ENCODE data around the gene PARK7.

PARK7 gene

DNA sequence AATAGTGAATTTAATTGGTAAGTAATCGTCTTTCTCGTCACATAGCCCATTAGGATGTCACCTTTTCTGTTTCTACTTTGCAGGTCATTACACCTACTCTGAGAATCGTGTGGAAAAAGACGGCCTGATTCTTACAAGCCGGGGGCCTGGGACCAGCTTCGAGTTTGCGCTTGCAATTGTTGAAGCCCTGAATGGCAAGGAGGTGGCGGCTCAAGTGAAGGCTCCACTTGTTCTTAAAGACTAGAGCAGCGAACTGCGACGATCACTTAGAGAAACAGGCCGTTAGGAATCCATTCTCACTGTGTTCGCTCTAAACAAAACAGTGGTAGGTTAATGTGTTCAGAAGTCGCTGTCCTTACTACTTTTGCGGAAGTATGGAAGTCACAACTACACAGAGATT is 23.3 kb downstream of the PARK7 start:
- DNase-seq (ENCODE audit: low read depth, low spot score): no peak

- no peak for DNase-seq (ENCODE audit: low read depth, low spot score)
Observed at GRCh38 chr1:7985851-7986612, 24.5 kb downstream of the PARK7 start.

DNA sequence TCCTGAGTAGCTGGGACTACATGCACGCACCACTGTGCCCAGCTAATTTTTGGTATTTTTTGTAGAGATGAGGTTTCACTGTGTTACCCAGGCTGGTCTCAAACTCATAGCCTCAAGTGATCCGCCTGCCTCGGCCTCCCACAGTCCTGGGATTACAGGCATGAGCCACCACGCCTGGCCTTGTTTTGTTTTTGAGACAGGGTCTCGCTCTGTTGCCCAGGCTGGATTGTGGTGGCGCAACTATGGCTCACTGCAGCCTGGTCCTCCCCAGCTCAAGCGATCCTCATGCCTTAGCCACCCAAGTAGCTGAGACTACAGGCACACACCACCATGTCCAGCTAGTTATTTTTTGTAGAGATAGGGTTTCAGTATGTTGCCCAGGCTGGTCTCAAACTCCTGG is 26.0 kb downstream of the PARK7 start:
- no peak for DNase-seq (ENCODE audit: low read depth, low spot score)

GRCh38 chr1:7988576-7988975 is 27.1 kb downstream of the PARK7 start:
- no peak for DNase-seq (ENCODE audit: low read depth, low spot score)

DNA sequence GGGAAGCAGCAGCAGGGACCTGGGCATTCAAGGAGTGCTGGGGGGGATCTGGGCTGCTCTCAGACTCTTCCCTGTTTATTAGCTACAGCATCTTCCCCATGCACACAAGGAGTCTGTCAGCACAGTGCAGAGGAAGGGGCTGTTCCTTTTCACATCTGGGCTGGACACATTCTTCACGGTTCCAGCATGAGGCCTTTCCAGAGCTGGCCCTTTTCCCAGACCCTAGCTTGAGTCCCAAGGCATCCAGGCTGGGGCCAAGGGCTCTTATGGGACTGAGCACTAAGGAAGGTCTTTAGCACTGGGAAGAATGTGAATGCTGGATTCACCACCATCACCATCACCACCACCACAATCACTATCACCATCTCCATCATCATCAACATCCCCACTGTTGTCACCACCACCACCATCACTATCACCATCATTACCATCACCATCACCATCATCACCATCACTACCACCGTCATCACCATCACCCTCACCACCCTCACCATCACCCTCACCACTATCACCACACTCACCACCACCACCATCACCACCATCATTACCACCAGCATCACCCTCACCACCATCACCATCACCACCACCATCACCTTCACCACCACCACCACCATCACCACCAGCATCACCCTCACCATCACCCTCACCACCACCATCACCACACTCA is 28.4 kb downstream of the PARK7 start:
- DNase-seq (ENCODE audit: low read depth, low spot score): no peak

DNA sequence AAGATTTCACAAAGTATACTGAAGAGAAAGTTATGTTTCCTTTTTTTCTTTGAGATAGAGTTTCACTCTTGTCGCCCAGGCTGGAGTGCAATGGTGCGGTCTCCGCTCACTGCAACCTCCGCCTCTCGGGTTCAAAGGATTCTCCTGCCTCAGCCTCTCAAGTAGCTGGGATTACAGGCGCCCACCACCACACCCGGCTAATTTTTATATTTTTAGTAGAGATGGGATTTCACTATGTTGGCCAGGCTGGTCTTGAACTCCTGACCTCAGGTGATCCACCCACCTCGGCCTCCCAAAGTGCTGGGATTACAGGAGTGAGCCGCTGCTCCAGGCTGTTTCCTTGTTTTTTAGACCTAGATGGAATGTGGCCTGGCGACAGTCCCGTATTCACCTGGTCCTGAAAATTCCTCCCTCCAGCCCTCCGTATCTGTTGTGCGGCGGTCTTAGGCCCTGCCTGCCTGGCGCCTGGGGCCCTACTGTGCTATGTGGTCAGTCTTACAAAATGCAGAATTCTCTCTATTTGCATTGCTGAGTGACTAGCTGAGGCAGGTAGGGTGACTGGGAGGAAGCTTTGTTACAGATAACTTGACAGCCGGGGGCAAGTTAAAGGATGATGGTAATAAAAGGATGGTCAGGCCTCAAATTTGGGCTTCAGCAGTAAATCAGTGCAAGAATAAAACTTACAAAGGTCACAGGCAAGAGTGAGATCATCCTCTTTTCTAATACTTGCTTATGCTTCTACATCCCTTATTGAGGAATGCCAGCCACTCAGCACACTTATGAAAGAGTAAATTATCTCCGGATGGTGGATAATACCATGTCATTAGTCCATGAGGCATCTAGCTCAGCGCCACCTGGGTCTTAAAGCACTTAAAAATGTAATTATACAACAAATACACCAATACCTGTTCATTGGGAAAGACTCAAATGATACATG is 30.3 kb downstream of the PARK7 start:
- peak; percentile 93 for DNase-seq (ENCODE audit: low read depth, low spot score)

- DNase-seq (ENCODE audit: low read depth, low spot score): no peak
Observed at GRCh38 chr1:7992885-7993284, 31.4 kb downstream of the PARK7 start.

DNA sequence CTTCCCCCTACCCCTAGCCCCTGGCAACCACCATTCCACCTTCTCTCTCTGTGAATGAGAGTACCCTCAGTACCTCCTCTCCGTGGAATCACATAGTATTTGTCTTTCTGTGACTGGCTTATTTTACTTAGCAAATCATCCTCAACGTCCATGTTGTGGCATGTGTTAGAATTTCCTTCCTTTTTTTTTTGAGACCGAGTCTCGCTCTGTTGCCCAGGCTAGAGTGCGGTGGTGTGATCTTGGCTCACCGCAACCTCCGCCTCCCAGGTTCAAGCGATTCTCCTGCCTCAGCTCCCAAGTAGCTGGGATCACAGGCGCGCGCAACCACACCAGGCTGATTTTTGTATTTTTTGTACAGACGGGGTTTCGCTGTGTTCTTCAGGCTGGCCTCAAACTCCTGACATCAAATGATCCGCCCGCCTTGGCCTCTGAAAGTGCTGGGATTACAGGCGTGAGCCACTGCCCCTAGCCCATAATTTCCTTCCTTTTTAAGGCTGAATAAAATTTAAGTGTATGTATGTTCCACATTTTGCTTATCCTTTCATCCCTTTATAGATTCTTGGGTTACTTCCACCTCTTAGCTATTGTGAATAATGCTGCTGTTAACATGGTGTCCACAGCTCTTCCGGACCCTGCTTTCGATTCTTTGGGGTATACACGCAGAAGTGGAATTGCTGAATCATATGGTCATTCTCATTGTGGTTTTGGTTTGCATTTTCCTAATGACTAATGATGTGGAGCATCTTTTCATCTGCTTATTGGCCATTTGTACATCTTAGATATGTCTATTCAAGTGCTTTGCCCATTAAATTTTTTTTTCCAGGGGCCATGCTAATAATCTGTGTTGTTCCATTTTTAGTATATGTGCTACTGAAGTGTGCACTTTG is 32.3 kb downstream of the PARK7 start:
- DNase-seq (ENCODE audit: low read depth, low spot score): no peak

DNA sequence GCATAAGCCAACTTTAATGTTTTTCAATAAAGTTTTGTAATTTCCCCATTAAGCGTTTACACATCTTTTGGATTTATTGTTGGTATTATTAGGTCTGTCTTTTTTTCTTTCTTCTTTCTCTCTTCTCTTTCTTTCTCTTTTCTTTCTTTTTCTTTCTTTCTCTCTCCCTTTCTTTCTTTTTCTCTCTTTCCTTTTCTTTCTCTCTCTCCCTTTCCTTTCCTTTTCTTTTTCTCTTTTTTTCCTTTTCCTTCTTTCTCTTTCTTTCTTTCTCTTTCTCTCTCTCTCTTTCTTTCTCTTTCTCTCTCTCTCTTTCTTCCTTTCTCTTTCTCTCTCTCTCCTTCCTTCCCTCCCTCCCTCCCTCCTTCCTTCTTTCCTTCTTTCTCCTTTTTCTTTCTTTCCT is 33.3 kb downstream of the PARK7 start:
- DNase-seq (ENCODE audit: low read depth, low spot score): no peak

- DNase-seq (ENCODE audit: low read depth, low spot score): no peak
Observed at GRCh38 chr1:7995437-7995836, 33.9 kb downstream of the PARK7 start.

DNA sequence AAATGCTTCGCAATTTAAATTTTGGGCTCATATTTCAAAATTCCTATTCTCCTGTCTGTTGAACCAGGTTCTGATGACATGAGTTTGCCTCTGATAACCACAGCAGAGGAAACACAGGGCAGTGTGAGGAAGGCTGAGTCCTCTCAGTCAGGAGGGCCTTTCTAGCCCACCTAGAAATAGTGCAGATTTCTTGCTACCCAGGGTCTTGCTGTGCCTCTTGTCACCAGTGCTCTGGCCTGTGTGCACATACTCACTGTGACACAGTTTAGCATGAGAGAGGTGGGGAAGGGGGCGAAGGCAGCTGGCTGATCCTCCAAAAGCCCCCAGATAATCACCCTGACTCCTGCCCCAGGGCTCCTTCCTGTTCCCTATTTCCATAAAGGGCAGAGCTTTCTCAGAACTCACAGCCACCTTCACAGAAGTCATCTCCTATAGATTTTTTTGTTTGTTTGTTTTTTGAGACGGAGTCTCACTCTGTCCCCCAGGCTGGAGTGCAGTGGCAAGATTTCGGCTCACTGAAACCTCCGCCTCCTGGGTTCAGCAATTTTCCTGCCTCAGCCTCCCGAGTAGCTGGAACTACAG is 40.9 kb downstream of the PARK7 start:
- no peak for DNase-seq (ENCODE audit: low read depth, low spot score)

- DNase-seq (ENCODE audit: low read depth, low spot score): no peak
Observed at GRCh38 chr1:8002921-8003320, 41.4 kb downstream of the PARK7 start.

DNA sequence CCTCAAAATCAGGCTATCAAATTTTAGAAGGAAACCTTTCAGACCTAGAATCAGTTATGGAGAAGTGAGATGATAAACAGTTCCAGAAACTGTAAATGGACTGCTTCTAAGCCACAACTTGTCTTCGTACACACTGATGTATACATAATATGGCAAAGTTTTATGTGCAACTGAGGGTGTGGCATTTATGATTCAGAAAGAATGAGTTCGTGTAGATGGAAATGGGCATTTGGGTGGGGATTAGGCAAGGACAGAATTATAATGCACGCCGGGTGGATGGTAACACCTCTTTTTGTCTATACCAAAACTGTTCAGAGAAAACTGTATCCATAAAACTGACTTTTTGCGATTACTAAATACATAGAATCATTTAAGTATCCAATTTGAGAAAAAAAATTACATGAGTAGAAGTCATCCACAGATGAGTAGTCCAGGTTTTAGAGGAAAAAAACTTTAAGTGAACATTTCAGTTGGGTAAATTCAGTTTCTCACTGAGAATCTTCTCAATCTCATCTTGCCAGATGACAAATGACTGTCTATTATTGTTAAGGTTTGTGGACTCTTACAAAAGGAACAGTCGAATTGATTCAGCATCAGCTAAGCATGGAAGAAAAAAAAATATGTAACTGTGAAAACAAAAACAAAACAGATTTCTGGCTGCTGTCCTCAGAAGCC is 42.1 kb downstream of the PARK7 start:
- no peak for DNase-seq (ENCODE audit: low read depth, low spot score)

- DNase-seq (ENCODE audit: low read depth, low spot score): no peak
Observed at GRCh38 chr1:8004113-8004802, 42.7 kb downstream of the PARK7 start.

GRCh38 chr1:8004803-8005573 is 43.5 kb downstream of the PARK7 start:
- no peak for DNase-seq (ENCODE audit: low read depth, low spot score)

GRCh38 chr1:8006037-8006963 is 44.8 kb downstream of the PARK7 start:
- no peak for DNase-seq (ENCODE audit: low read depth, low spot score)

DNA sequence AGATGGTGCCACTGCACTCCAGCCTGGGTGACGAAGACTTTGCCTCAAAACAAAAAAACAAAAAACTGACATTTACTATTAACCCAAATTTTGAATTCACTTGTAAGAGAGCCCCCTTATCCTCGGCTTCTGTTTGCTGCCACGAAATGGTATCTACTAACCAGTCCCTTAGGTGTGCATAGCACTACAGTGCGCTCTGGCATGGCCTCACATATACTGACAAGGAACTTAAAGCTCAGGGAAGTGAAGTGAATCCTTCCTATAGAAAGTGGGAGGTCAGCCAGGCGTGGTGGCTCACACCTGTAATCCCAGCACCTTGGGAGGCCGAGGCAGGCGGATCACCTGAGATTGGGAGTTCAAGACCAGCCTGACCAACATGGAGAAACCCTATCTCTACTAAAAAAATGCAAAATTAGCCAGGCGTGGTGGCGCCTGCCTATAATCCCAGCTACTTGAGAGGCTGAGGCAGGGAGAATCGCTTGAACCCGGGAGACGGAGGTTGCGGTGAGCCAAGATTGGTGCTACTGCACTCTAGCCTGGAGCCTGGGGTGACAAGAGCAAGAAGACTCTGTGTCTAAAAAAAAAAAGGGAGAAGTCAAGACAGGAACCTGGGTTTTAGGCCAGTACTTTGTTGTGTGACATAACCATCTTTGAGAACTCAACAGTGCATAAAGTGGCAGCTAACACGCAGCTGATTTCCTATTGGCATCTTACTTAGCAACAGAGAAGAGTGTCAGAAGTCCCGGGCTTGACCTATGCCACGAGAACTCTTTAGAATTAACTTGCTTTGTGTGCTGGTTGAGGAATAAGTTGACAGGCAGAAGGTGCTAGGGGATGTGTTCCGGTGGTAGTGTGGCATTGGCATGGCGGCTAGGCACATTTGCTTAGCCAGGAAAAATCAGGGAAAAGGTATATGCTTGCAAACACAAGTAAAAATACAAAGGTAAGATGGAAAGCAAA is 47.8 kb downstream of the PARK7 start:
- no peak for DNase-seq (ENCODE audit: low read depth, low spot score)

All from iPS DF 19.7 (cell line).